SK-N-MC (cell line): ENCODE measurements around the gene PCCA.

Source experiments
- EZH2 ChIP-seq: fragments of 200-600 bp; sonication (generic); IDR thresholded peaks from one replicate; pipeline ENCODE4 v1.6.1; 2017; ENCODE audit warnings: antibody characterized with exemption
- POLR2AphosphoS5 ChIP-seq: IDR thresholded peaks from 2 replicates; pipeline ENCODE4 v1.6.1; 2012; ENCODE audit warnings: mild to moderate bottlenecking, low read depth, low read length, borderline replicate concordance

DNA sequence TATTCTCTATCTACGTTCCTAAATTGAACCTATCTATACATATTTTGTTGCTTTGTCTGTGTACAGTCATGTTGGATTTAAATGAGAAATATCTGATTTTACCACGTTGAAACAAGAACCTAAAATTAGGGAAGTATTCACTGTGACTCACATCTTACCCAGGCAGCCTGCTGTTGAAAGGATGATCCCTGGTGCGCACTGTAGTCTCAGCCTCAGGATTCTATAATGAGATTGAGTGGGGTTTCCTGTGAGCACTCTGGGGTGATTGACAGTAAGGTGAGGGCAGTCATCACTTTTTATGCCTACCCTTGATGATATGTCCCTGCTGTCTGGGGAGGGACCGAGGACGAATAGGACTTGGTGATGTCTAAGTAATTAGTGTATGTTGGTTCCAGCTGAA is 35.4 kb downstream of the PCCA start:
- TF ChIP-seq POLR2AphosphoS5 (no peak), EZH2 (no peak)
